Suppressor macrophage treated with lipopolysaccharide for 4 hours (primary cell): ENCODE measurements around the gene SLC2A10.
A peak's percentile ranks its signal among the peaks of the same experiment; 100 is the strongest.
"Not testable (repeated sequence)": the region's sequence is repeated elsewhere in the genome, so short reads cannot be mapped to it uniquely, and the experiment has no call there.

ENCODE experiments used
- DNase-seq: peaks from one replicate; pipeline ENCODE4 v3.0.0-alpha.2; 2020

Gene SLC2A10

DNA sequence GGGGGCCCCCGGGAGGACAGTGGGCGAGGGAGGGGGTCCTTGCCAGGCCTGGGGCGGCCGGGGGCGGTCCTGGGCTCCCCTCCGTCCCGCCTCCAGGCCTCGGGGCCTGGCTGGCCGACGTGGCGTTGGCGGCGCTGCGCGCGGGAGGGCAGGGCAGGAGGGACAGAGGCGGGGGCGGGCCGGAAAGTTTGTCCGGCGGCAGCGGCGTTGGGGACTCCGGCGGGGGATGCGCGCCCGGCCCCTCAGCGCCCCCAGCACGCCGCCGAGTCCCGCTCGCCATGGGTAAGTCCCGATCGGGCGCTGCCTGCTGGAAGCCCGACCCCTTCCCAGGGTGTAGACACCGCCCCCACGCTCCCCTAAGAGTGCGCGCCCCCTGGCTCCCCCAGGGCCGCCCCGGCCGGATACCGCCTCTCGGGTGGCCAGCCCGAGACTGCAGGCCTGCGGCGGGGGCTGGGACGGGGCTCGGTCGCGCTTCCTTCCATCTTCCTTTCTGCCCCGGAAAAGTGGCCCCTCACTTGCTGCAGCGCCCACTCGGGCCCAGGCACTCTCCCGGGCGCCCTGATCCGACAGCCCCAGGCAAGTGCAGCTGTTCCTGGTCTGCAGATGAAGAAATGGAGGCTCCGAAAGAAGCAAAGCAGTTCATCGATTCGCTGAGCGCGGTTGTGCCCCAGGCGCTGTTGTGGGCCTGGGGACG, at the start of gene SLC2A10:
Gene SLC2A10, plus strand, starts transcription at position 191 of the 694 bp plus-strand sequence. Its CDS starts 88 bp downstream, at position 279.
- DNase-seq = no peak

DNA sequence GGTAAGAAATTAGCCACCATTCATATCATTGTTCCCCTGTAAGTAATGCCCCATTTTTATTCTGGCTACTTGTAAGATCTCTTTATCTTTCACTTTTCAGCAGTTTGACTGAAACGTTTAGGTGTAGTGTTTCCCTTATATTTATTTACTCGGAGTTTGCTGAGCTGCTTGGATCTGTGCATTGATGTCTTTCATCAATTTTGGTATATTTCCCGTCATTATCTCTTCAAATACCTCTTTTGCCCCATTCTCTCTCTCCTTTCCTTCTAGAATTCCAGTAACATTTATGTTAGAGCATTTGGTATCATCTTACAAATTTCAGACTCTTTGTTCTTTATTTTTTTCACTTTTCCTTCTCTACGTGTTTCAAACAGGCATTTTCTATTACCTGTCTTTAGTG, 49.0 kb upstream of the SLC2A10 start:
- no peak for DNase-seq

DNA sequence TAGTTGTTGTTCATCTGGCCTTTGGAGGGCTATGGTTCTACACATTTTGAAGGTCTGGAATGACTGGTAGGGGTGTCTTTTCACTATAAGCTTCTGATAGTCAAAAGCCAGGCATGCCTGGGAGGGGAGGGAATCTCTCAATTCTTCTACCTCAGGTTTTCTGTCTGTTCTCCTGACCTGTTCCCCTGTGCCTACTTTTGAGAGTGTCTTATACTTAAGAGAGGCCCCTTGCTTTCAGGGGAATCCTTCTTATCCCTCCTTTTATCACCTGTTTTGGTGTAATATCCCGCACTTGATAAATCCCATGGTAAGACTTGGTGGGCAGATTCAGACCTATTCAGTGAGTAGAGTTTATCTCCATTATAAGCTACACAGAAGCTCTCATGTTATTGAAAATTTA, 47.8 kb upstream of the SLC2A10 start:
- no peak for DNase-seq

DNA sequence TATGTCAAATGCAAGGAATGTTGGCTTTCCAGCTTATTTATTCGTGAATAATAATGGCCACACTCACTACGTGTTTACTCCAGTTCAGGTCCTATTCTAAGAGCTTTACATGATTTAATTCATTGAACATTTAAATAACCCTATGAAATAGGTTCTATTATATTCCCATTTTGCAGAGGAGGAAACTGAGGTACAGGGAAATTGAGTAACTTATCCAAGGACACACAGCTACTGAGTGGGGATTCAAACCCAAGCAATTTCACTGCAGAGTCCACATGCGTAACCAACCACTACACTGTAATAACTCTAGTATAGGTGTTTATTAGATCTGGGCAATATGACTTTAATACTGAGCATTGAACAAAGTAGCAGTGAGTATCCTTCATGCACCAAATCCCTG, 45.9 kb upstream of the SLC2A10 start:
- no peak for DNase-seq

DNA sequence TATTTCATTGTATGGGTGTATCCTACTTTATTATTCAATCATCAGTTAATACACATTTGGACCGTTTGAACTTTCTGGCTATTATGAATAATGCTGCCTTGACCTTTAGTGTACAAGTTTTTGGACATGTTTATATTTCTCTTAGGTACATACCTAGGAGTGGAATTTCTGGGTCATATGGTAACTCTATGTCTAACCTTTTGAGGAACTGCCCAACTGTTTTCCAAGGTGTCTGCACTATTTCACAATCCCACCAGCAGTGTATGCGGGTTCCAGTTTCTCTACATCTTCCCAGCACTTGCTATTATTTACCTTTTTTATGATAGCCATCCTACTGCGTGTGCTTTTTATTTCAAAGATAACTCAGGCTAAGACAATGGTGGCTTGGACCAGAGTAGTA, 43.8 kb upstream of the SLC2A10 start:
- DNase-seq = no peak

DNA sequence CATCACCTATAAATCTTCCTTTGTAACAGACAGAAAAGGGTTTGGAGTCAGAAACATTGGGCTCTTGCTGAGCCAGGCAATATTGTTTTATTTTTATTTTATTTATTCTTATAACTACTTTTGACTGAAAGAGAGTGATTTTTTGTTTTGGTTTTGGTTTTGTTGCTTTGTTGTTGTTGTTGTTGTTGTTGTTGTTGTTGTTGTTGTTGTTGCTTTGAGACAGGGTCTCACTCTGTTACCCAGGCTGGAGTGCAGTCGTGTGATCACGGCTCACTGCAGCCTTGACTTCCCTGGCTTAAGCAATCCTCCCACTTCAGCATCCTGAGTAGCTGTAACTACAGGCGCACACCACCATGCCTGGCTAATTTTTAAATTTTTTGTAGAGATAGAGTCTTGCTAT, 43.1 kb upstream of the SLC2A10 start:
- no peak for DNase-seq

DNA sequence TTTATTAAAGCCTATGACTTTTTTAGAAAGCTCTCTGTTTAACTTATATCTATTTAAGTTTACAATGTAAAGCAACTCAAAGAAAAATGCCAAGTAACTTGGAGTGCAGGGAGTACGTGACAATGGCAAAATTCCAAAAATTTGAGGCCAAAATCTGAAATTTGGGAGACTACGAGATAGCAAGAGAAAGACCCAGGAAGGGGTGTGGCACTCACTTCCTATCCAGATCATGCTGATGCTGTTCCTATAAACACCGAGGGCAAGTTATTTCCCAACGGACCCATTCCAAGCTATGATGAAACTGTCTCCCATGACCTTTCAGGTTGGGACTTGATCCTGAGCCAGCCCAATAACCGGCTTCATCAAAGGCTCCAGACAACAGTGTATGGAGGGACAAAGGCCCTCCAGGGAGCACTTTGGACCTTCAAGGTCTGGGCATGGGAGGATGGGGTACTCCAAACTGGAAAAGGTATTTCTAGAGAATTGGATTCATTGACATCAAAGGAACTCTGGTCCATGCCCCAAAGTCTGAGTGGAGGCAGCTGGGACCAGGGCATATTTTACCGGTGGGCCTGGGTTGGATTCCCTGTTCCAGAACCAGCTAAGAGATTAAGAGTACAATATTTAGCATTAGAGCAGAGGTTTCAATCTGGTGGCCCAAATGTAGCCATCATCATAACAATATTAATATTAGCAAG, 42.5 kb upstream of the SLC2A10 start:
- no peak for DNase-seq

DNA sequence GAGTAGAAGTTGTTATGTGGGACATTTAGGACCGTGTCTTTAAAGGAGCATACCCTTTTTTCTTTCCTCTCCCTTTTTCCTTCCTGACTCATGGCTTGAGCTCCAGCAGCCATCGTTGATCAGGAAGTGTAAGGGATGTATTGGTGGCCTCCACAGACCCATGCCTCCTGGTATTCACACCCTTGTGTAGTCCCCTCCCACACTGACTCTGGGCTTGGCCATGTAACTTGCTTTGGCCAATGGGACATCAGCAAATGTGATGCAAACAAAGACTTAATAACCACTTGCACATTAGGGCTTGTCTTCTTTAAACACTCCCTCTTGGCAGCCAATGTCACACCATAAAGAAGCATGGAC, 39.2 kb upstream of the SLC2A10 start:
- DNase-seq = no peak

DNA sequence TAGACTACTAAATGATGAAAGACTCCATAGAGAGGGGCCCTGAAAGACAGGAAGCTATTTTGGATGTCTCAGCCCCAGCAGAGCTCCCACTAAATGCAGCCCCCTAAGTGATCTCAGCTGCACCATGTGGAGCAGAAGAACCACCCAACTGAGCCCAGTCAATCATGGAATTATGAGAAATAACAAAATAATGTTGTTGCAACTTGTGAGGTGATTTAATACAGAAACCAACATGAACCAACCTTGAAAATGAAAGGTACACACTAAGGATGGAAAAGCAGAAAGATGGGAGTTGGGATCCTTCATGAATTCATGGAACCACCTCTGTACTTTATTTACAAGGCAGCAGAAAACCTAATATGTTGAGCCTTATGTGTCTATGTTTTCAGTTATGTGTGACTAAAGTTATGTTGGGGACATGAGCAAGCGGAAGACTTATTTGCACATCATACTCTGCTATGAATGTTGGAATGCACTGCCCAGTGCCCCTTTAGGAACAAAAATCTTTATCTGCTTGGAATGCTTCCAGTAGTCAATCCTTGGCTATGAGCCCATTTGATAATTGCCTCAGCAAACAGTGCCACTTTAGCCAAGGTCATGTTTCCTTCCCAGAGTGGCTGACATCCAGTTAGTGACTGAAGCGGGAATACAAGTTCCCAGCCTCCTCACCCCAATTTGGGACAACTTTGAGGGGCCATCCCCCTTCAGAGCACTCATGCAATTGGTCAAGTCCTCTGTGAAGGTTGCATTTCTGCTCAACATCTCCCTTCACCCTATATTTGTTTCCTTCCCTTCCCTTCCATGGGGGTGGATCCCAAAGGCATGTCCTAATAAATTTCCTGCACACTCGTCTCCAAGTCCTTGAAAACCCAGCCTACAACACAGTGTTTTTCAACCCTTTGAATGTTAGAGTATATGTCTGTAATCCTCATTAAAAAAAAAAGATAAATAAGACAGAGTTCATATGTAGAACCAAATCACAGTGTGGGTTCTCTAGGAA, 38.6 kb upstream of the SLC2A10 start:
- DNase-seq = no peak

DNA sequence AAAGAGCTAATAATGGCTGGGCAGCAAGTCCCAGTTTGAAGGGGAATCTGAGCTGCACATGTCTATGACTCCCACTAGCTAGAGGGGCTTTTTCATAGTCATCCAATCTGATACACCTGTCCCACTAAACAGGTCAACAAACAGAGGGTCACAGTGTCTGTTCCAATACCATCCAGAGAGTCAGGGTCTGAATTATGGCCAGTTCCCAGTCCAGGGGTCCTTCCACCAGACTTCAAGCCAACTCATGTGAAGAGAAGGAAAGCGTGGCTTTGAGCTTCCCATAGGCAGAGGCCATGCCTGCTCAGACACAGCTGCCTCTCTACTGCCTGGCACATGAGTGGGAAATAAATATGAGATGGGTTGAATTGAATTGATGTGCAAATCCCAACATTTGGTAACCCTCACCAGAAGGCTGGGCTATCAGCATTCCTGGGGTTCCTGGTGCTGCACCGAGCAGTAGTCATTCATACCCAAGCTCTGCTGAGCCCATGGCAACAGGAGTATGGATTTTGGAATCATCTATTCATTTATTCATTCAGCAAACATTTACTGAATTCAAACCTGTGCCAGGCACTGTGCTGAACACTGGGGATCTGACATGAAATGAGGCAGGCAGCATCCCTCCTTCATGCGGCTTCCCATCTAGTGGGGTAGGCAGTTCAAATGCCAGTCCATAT, 37.4 kb upstream of the SLC2A10 start:
- DNase-seq = no peak

DNA sequence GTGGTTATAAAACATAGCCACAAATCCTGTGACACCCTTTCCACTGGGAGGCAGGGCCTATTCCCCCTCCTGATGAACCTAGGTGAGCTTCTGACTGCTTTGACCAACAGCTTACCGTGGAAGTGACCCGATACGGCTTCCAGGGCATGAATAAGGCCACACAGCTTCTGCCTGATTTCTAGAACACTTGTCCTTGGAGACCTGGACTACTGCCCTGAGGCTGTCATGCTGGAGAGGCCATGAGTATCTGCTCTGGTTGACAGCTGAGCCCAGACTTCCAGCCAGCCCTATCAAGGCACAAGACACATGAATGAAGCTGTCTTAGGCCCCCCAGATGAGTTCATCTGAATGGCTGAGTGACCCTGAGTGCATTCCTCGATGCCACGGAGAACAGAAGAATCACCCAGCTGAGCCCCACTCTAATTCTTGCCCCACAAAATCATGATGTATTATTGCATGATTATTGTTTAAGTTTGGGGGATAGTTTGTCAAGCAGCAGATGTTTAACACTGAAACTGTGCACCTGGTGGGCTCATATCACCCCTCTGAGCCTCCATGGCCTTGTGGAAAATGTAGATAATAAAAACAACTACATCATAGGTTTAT, 36.8 kb upstream of the SLC2A10 start:
- no peak for DNase-seq

DNA sequence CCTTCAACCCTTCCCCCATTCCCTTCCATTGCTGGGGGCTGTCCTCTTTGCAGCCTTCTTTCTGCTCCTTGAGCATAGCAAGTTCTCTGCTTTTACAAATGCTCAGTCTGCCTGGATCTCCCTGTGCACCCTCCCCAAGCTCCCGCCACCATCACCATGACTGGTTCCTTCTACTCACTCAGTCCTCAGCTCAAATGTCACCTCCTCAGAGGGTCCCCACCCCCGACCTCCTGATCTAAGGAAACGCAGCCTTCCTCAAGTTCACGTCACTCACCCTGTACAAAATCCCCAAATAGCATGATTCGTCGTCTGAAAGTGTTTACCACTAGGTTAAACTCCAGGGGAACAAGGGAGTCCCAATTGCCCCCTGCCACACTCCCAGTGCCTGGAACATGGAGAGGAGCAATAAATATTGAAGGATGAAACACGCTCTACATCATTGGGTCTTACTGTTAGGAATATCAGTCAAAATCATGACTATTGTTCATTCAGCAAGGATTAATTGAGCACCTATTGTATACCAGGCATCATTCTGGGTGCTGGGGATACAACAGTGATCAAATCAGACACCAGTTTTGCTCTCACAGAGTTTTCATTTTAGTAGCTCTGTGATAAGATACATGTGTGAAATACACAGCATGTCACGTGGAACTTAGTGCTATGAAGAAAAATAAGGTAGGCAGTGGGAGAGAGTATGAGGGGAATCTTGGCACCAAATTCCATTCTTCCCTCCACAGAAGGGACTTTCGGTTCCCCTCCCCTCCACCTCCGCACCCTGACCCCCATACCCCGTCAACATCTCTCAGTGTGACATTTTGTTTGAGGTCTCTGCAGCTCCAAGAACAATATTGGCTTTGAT, 35.8 kb upstream of the SLC2A10 start:
- no peak for DNase-seq

DNA sequence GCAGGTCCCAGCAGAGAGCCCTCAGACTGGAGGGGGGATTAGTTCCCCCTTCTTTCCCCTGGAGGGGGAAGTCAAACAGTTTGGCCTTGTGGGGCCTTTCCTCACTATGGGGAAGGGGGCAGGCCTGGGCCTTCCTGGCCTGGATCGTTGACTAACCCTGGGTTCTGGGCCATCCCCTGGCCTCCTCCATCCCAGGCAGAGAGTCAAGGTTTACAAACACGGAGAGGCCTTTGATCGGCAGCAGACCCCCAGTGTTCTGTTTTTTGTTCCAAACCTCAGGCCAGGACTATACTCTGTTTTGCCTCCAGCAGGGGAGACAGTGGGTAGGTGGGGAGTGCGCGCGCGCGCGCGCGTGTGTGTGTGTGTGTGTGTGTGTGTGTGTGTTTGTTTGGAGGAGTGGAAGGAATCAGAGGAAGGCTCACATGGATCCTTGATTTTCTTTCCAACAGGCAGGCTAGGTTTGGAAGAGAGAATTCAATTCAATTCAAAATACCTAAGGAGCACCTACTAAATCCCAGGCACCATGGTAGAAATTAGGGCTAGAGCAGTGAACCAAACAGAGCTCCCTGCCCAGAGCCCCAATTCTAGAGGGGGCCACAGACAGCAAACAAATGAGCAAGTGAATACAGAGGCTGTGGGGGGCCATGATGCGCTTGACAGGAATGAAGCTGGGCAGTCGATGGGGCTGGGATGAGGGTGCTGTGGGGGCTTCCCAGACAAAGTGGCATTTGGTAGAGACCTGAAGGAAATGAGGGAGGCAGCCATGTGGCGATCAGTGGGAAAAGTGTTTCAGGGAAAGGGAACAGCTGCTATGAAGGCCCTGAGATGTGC, 35.0 kb upstream of the SLC2A10 start:
- no peak for DNase-seq

DNA sequence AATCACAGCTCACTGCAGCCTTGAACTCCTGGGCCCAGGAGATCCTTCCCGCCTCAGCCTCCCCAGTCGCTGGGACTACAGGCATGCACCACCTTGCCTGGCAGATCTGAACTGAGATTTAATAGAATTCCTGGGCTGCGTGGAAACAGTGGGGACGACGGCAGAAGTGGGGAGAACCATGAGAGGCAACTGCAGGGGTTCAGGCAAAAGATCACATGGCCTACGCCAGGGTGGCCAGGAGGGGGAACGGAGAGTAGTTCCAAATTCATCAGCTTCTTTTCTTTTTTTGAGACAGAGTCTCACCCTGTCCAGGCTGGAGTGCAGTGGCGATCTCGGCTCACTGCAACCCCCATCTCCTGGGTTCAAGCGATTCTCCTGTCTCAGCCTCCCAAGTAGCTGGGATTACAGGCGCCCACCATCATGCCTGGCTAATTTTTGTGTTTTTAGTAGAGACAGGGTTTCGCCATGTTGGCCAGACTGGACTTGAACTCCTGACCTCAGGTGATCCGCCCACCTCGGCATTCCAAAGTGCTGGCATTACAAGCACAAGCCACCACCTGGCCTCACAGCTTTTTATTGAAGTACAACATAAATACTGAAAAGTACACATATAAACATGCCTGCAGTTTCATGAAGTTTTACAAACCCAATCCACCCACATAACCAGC, 32.7 kb upstream of the SLC2A10 start:
- not testable (repeated sequence) for DNase-seq

DNA sequence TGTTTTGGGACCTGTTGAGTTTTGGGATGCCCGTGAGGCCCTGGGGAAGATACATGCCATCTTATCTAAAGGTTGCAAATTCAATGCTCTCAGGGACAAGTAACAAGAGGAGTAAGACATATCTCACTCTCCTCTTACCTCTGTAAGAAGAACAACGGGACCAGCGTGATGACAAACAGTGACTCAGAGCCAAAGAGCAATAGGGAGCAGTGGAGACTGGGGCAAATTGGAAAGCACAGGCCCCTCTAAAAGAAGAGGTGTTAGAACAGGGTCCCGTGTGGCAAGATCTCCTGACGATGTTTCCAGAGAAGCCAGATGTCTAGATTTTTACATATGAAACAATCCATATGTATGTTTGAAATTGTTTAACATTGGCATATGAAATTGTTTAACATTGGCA, 31.8 kb upstream of the SLC2A10 start:
- DNase-seq = no peak

DNA sequence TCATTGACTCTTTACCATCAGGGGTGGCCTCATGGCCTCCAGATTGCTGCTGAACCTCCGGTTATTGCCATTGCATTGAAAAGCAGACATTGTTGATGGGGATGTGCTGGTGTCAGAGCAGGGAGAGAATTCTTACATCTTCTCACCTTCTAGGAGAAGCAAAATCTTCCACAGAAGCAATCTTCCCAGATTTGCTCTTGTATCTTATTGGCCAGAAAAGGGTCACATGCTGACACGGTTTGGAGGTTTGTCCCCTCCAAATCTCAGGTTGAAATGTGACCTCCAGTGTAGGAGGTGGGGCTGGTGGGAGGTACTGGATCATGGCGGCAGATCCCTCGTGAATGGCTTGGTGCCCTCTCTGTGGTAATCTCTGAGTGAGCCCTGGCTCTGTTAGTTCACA, 30.9 kb upstream of the SLC2A10 start:
- DNase-seq = no peak

DNA sequence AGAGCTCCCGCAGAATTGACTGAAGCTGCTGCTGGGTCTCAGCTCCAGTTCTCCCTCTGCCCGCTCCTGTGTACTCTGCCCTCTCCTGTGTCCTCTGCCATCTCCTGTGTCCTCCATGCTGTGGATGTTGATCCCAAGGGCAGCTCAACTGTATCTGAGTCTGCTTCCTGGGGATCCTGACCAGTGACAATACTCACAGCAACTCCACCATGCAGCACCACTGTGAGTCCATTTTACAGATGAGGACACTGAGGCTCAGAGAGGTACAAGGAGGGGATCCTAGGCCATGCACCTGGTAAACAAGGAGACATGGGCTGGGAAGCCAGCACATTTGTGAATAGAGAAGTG, 28.8 kb upstream of the SLC2A10 start:
- no peak for DNase-seq

DNA sequence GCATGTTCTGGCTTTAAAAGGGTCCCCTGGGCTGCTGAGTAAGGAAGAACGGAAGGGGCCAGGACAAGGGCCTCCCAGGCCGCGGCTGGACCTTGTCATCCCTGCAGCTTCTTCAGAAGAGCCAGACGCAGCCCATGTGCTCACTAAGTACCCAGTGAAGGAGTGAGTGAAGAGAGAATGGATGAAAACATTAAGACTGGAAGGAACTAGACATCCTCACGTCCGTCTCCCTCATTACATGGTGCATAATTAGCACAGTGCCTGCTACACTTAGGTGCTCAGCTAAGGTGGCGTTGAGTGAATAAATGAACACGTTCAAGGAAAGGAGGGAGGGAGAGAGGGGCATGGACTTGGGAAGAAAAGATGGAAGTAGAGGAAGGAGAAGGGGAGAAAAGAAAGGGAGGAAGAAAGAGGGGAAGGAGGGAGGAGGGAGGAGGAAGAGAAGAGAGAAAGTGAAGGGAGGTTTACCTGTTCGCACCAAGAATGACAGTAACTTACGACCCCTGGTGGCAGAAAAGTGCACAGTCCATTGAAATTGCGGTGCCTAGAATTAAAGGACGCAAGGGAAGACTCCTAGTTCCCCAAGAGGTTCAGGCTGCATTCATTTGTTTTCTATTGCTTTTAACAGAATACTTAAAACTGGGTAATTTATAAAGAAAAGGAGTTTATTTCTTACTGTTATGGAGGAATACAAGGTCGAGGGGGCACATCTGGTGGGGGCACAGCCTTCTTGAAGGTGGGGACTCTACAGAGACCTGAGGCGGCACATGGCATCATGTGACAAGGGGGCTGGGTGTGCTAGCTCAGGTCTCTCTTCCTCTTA, 28.2 kb upstream of the SLC2A10 start:
- peak; percentile 75 for DNase-seq
